ENCODE measurements around the gene ATP5MC2. TPM values are rescaled to one million over a fixed set of nuclear protein-coding genes. Genes with fewer than 3 reads are reported as not detected.

ATP5MC2 gene
- total RNA-seq, 2 donors from 2014 or later, result 481 to 659 TPM

DNA sequence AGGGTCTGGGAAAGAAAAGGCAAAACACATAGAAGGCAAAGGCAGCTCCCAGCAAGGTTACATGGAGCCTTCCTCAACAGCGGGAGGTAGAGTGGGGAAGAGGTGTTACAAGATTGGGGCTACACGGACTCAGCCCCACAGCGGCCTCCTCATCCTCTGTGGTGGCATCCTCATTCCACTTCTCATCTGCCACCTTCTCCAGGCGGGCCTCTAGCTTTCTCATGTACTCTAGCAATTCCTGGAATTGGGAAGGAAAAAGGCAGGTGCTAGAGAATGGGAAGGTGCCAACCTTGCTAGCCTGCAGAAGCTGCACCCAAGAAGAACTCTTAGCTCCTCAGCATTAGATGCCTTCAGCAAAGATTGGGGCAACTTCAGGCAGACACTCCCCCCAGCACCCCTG lies 38.1 kb upstream of the ATP5MC2 start:
- Histone ChIP-seq H3K36me3 (peaks cover 51% of the 10 kb centered on the region), H3K4me3 (no peak overlapping the region)
- TF ChIP-seq, protein P1, sequence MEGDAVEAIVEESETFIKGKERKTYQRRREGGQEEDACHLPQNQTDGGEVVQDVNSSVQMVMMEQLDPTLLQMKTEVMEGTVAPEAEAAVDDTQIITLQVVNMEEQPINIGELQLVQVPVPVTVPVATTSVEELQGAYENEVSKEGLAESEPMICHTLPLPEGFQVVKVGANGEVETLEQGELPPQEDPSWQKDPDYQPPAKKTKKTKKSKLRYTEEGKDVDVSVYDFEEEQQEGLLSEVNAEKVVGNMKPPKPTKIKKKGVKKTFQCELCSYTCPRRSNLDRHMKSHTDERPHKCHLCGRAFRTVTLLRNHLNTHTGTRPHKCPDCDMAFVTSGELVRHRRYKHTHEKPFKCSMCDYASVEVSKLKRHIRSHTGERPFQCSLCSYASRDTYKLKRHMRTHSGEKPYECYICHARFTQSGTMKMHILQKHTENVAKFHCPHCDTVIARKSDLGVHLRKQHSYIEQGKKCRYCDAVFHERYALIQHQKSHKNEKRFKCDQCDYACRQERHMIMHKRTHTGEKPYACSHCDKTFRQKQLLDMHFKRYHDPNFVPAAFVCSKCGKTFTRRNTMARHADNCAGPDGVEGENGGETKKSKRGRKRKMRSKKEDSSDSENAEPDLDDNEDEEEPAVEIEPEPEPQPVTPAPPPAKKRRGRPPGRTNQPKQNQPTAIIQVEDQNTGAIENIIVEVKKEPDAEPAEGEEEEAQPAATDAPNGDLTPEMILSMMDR (IDR thresholded peaks at IDR 0.05), result no peak

DNA sequence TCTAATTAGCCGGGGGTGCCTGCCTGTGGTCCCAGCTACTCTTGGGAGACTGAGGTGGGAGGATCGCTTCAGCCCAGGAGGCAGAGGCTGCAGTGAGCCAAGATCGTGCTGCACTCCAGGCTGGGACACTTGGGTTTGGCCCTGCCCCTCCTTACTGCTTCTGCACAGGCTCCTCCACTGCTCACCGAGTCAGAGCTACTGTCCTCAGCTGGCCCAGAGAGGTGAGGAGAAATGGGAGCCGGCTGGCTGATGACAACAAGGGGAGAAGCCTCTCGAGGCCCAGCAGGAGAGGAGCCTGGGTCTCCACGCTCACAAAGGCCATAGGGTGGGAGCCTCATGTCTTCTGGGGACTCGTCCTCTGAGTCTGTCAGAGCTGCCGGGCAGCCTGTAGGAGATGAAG lies 37.6 kb upstream of the ATP5MC2 start:
- Histone ChIP-seq H3K36me3 (peaks cover 50% of the 10 kb centered on the region), H3K27ac (no peak overlapping the region), H3K4me3 (no peak overlapping the region), H3K27me3 (no peaks in the 10 kb centered on the region), H3K4me1 (no peaks in the 10 kb centered on the region), H3K9me3 (no peaks in the 10 kb centered on the region)
- DNase-seq (ENCODE audit: low spot score), result no peak
- TF ChIP-seq, protein P1 (IDR thresholded peaks at IDR 0.05), result no peak

More for the DNA sequence above, 38.1 kb upstream of the ATP5MC2 start:
- Histone ChIP-seq H3K4me1 (no peaks in the 10 kb centered on the region), H3K9me3 (no peaks in the 10 kb centered on the region), H3K27me3 (no peaks in the 10 kb centered on the region), H3K27ac (no peak overlapping the region)
- no peak for DNase-seq (ENCODE audit: low spot score)

DNA sequence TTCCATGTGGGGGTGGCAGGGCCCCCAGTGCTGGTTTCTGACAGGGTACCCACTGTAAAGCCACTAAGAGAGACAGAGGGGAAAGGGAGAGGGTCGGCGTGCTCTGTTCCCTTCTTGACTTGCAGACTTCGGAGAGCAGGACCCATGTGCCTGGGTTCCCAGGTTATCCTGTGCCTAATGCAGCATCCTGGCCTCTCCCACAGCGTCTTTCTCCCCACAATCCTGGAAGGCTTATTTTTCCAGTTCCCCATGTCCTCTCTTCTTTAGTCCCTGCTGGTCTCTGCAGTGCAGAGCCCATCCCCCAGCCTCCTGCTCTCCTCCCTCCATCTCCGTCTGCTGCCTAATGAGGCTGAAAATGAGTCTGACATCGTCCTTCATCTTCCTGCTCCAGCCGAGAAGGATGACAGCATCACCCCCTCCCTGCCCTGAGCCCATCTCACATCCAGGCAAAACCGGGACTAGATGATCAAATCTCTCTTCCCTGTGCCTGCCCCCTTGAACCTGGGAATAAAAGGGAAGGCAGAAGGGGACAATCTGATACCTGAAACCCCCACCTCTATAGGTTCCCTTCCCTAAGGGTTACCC lies 36.3 kb upstream of the ATP5MC2 start:
- Histone ChIP-seq H3K27me3 (no peaks in the 10 kb centered on the region), H3K4me3 (no peak overlapping the region), H3K9me3 (no peaks in the 10 kb centered on the region), H3K36me3 (peaks cover 47% of the 10 kb centered on the region), H3K4me1 (no peaks in the 10 kb centered on the region), H3K27ac (no peak overlapping the region)
- TF ChIP-seq, protein P1 (IDR thresholded peaks at IDR 0.05), result no peak
- DNase-seq (ENCODE audit: low spot score), result no peak

DNA sequence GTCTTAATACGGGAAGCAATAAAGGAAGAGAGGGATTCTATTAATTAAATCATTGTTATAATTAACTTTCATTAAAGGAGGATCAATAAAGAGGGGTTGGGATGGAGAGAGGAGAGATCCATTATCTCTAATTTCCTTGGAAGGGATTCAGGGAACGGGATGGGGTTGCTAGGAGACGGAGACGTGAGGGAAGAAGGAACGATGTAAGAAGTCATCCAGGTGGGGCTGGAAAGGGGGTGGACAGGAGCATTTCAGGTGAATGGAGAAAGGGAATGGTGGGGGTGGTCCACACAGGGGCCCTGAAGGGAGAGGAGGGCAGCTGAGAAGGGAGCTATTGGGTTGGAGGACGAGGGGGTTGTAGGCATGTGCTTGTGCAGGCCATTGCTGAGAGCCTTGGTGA lies 34.2 kb upstream of the ATP5MC2 start:
- TF ChIP-seq, protein P1 (IDR thresholded peaks at IDR 0.05), result no peak

DNA sequence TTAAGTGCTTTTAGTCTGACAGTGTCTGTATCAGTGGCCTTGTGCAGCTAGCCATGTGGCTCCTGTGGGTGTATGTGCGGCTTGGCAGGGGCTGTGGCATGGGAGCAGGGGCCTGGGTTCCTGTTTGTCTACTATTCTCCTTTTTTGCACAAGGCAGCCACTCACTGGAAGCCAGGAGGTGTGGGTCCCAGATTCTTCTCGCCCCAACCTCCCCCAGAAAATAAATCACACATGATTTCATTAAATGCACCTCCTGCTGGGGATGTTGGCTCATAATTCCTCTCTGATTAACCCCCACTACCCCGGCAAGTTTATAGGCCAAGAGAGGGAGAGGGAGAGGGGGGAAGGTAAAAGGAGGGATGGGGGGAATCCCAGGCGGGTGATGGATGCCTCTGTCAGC lies 33.8 kb upstream of the ATP5MC2 start:
- Histone ChIP-seq H3K4me1 (no peaks in the 10 kb centered on the region), H3K27ac (no peak overlapping the region), H3K4me3 (no peak overlapping the region), H3K9me3 (no peaks in the 10 kb centered on the region), H3K27me3 (no peaks in the 10 kb centered on the region), H3K36me3 (peaks cover 22% of the 10 kb centered on the region)
- TF ChIP-seq, protein P1 (IDR thresholded peaks at IDR 0.05), result no peak
- no peak for DNase-seq (ENCODE audit: low spot score)

More for the DNA sequence above, 34.2 kb upstream of the ATP5MC2 start:
- Histone ChIP-seq H3K36me3 (peaks cover 27% of the 10 kb centered on the region), H3K27ac (no peak overlapping the region), H3K4me1 (no peaks in the 10 kb centered on the region), H3K9me3 (no peaks in the 10 kb centered on the region), H3K27me3 (no peaks in the 10 kb centered on the region), H3K4me3 (no peak overlapping the region)
- DNase-seq (ENCODE audit: low spot score), result no peak

DNA sequence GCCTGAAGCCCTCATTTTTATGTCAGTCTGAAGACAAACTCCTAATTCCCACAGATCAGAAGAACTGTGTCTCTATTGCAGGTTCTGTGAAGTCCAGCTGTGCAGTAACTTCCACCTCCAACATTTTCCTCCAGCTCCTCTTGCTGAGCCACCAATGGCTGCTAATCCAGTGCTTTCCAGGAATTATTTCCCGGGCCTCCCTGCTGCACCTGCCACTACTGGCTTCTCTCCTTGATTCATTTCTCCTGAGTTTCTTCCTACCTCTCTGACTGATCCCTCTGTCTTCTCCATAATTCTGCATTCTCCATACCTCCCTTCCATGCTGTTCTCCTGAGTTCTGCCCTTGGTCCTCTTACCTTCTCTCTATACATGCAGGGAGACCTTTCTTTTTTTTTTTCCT lies 30.2 kb upstream of the ATP5MC2 start:
- no peak overlapping the region for H3K4me3 ChIP-seq
- no peak overlapping the region for H3K27ac ChIP-seq
- H3K4me1 ChIP-seq, result no peaks in the 10 kb centered on the region
- no peak for DNase-seq (ENCODE audit: low spot score)
- TF ChIP-seq, protein P1 (IDR thresholded peaks at IDR 0.05), result no peak
- no peaks in the 10 kb centered on the region for H3K9me3 ChIP-seq
- H3K36me3 ChIP-seq, result no peaks in the 10 kb centered on the region
- H3K27me3 ChIP-seq, result no peaks in the 10 kb centered on the region

All from right atrium auricular region (tissue), 2 donors.